PFSK-1 (cell line): Measurements from ENCODE around the gene CACNA1C.

Experiments used
- FOXP2 ChIP-seq: optimal IDR thresholded peaks from 2 replicates; pipeline ENCODE3; 2011; ENCODE audit warnings: borderline replicate concordance, control low read depth, inconsistent platforms; ENCODE audit not compliant: insufficient read depth; ENCODE audit errors: extremely low read length, extremely low read depth
- POLR2AphosphoS5 ChIP-seq: IDR thresholded peaks from 2 replicates; pipeline ENCODE4 v1.6.1; 2012; ENCODE audit warnings: low read depth, mild to moderate bottlenecking, control low read depth, low read length, moderate library complexity
- REST ChIP-seq, 2 experiments: IDR thresholded peaks; 2 replicates each; pipeline versions ENCODE4 v1.6.1 to v1.8.0; 2011 to 2012; ENCODE audit warnings: low read depth in 2 of 2, low read length in 2 of 2, control low read depth in 1 of 2, inconsistent platforms in 1 of 2, mild to moderate bottlenecking in 1 of 2, moderate library complexity in 1 of 2; ENCODE audit not compliant: insufficient read depth in 1 of 2
- SIN3A ChIP-seq: IDR thresholded peaks from 2 replicates; pipeline ENCODE4 v1.6.1; 2012; ENCODE audit warnings: mild to moderate bottlenecking, low read length, moderate library complexity, borderline replicate concordance; ENCODE audit not compliant: insufficient read depth
- TAF1 ChIP-seq: IDR thresholded peaks from 2 replicates; pipeline ENCODE4 v1.6.1; 2012; ENCODE audit warnings: low read length, control low read depth, borderline replicate concordance; ENCODE audit not compliant: insufficient read depth

Gene CACNA1C

GRCh38 chr12:2234091-2234490 is 181.3 kb downstream of the CACNA1C start:
- TF ChIP-seq REST (IDR thresholded peaks at IDR 0.05; ENCODE audit: insufficient read depth in 1 of 2, low read depth in 2 of 2, low read length in 2 of 2) (no peak), FOXP2 (no peak), TAF1 (no peak), SIN3A (no peak), POLR2AphosphoS5 (no peak)

GRCh38 chr12:2234646-2235350 is 182.0 kb downstream of the CACNA1C start:
- TF ChIP-seq REST (IDR thresholded peaks at IDR 0.05; ENCODE audit: insufficient read depth in 1 of 2, low read depth in 2 of 2, low read length in 2 of 2) (no peak), TAF1 (no peak), SIN3A (no peak), FOXP2 (no peak), POLR2AphosphoS5 (no peak)

GRCh38 chr12:2236506-2237294 is 183.9 kb downstream of the CACNA1C start:
- TF ChIP-seq TAF1 (no peak), POLR2AphosphoS5 (no peak), REST (IDR thresholded peaks at IDR 0.05; ENCODE audit: insufficient read depth in 1 of 2, low read depth in 2 of 2, low read length in 2 of 2) (no peak), SIN3A (no peak), FOXP2 (no peak)

GRCh38 chr12:2238111-2238510 is 185.3 kb downstream of the CACNA1C start:
- TF ChIP-seq POLR2AphosphoS5 (no peak), SIN3A (no peak), REST (IDR thresholded peaks at IDR 0.05; ENCODE audit: insufficient read depth in 1 of 2, low read depth in 2 of 2, low read length in 2 of 2) (no peak), TAF1 (no peak), FOXP2 (no peak)
